ENCODE data around the gene MAN2B2. TPM values are rescaled to one million over a fixed set of nuclear protein-coding genes. Genes with fewer than 3 reads are reported as not detected.

The MAN2B2 gene
- total and polyA plus RNA-seq, 12 donors, result 6.0 to 27.1 (median 18.2) TPM

GRCh38 chr4:6601661-6602250 is 26.8 kb downstream of the MAN2B2 start:
- no peaks in the 10 kb centered on the region for H3K4me1 ChIP-seq
- ATAC-seq (no peak), DNase-seq (no peak)
- peaks cover 0 to 95% (median 9%) of the 10 kb centered on the region in 9 donors for H3K36me3 ChIP-seq
- intact Hi-C loops (cut with DNase I), result no loop called here
- 85 to 93% methylated on average over 10 of the region's 10 CpGs for WGBS, 2 donors
- no peak overlapping the region for H3K4me3 ChIP-seq
- no peaks in the 10 kb centered on the region for H3K27me3 ChIP-seq
- no peak for TF ChIP-seq CTCF (IDR thresholded peaks at IDR 0.05)
- H3K27ac ChIP-seq, result no peak overlapping the region
- H3K9me3 ChIP-seq, result peaks cover 0 to 18% (median 7%) of the 10 kb centered on the region in 11 donors

GRCh38 chr4:6602289-6602688 is 27.3 kb downstream of the MAN2B2 start:
- DNase-seq, result no peak
- peaks cover 0 to 95% (median 9%) of the 10 kb centered on the region in 9 donors for H3K36me3 ChIP-seq
- no peak for TF ChIP-seq CTCF (IDR thresholded peaks at IDR 0.05)
- H3K4me3 ChIP-seq, result no peak overlapping the region
- intact Hi-C loops (cut with DNase I), result no loop called here
- 94 to 97% methylated on average over 6 of the region's 6 CpGs for WGBS, 2 donors
- peaks cover 0 to 18% (median 7%) of the 10 kb centered on the region in 11 donors for H3K9me3 ChIP-seq
- no peaks in the 10 kb centered on the region for H3K4me1 ChIP-seq
- no peak for ATAC-seq
- no peak overlapping the region for H3K27ac ChIP-seq
- no peaks in the 10 kb centered on the region for H3K27me3 ChIP-seq

- no peak for TF ChIP-seq CTCF (IDR thresholded peaks at IDR 0.05)
- WGBS, 2 donors, result 90 to 92% methylated on average over 12 of the region's 12 CpGs
- Histone ChIP-seq H3K9me3 (peaks cover 0 to 18% (median 7%) of the 10 kb centered on the region in 11 donors), H3K27ac (no peak overlapping the region), H3K4me3 (no peak overlapping the region), H3K27me3 (no peaks in the 10 kb centered on the region), H3K36me3 (peaks cover 0 to 95% (median 9%) of the 10 kb centered on the region in 9 donors), H3K4me1 (peaks cover 0 to under 1% (median 0%) of the 10 kb centered on the region in 9 donors)
- DNase-seq, result no peak
- intact Hi-C loops (cut with DNase I), result no loop called here
- no peak for ATAC-seq
Measured at GRCh38 chr4:6603128-6603527, 28.1 kb downstream of the MAN2B2 start.

- H3K36me3 ChIP-seq, result peaks cover 0 to 99% (median 9%) of the 10 kb centered on the region in 9 donors
- H3K4me3 ChIP-seq, result no peak overlapping the region
- intact Hi-C loops (cut with DNase I), result no loop called here
- TF ChIP-seq CTCF (IDR thresholded peaks at IDR 0.05), result no peak
- 97 to 98% methylated on average over 8 of the region's 8 CpGs for WGBS, 2 donors
- DNase-seq (no peak), ATAC-seq (no peak)
- H3K9me3 ChIP-seq, result peaks cover 0 to 18% (median 7%) of the 10 kb centered on the region in 11 donors
- peaks cover 0 to 10% (median 0%) of the 10 kb centered on the region in 9 donors for H3K4me1 ChIP-seq
- H3K27me3 ChIP-seq, result no peaks in the 10 kb centered on the region
- H3K27ac ChIP-seq, result no peak overlapping the region
Measured at GRCh38 chr4:6605114-6605513, 30.1 kb downstream of the MAN2B2 start.
